ENCODE data around the gene EPN2.

- TF ChIP-seq CTCF (IDR thresholded peaks at IDR 0.05), result no peak
- no peak for TF ChIP-seq POLR2A (IDR thresholded peaks at IDR 0.05)
Measured at GRCh38 chr17:19343256-19343630, 106.1 kb downstream of the EPN2 start.
